NCI-H510A (cell line): ENCODE measurements around the gene HRH1.
A peak's percentile ranks its signal among the peaks of the same experiment; 100 is the strongest.

Source experiments
- DNase-seq: peaks from one replicate; lab custom pipeline; 2025; lab: John Stamatoyannopoulos, UW

Gene HRH1

GRCh38 chr3:11283139-11283475 is 128.8 kb downstream of the HRH1 start:
- DNase-seq, result no peak

DNA sequence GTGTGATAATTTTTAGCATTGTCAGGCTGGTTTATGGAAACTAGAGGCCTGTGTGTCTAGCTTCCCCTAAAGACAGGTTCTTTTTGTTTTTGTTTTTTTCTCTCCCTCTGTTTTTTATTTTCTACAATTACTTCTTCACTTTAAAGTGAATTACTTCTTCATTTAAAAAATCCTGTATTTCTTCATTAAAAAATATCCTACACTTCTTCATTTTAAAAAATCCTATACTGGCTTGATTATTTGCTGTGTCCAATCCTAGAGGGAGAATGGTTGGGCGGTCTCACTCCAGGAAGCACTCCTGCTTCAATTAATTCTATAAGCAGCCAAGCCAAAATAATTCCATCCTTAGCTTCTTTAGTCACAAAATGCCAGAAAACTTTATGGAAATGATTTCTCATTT is 129.7 kb downstream of the HRH1 start:
- DNase-seq, result no peak

GRCh38 chr3:11285471-11285870 is 131.2 kb downstream of the HRH1 start:
- no peak for DNase-seq

GRCh38 chr3:11287404-11287803 is 133.1 kb downstream of the HRH1 start:
- no peak for DNase-seq

GRCh38 chr3:11288021-11288491 is 133.8 kb downstream of the HRH1 start:
- DNase-seq, result no peak

GRCh38 chr3:11288786-11289637 is 134.7 kb downstream of the HRH1 start:
- no peak for DNase-seq

DNA sequence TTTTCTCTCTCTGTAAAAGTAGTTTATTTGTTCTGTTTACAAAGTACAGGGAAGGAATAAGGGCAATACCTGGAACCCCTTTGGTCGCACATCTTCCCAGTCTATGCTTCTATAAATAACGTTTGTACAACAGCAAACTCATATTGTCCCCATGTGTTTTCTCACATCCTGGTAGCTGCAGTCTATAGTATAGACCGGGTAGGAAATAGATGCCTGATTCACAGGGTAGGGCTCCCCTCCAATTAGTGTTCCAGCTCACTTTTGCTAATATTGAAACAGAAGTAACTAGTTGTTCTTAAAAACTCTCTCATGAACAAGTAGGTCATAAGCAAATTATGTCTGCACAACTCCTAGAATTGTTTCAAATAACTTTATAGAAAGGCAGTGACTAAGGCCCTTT is 135.6 kb downstream of the HRH1 start:
- DNase-seq, result no peak

- DNase-seq, result no peak
Observed at GRCh38 chr3:11290743-11291680, 136.7 kb downstream of the HRH1 start.

- peak; percentile 29 for DNase-seq
Observed at GRCh38 chr3:11291808-11292207, 137.5 kb downstream of the HRH1 start.

GRCh38 chr3:11297126-11297525 is 142.8 kb downstream of the HRH1 start:
- DNase-seq, result no peak

DNA sequence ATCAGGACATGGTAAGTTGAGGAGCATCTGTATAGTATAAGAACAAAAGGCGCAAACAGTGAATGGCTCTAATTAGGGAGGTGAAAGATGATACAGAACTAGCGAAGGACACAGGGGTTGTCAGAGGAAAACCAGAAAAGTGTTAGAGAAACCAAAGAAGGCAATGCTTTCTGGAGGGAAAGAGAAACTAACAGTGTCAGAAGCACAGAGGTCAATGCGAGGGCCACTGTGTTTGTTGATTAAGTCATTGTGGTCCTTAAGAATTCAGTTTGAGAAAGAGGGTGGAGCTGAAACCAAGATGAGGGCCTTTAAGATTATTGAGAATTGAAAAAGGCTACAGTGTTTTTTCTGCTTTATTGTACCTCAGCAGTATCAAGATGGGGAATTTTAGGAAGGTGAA is 146.7 kb downstream of the HRH1 start:
- no peak for DNase-seq

- DNase-seq, result no peak
Observed at GRCh38 chr3:11302444-11302843, 148.2 kb downstream of the HRH1 start.

- no peak for DNase-seq
Observed at GRCh38 chr3:11304175-11304574, 149.9 kb downstream of the HRH1 start.

DNA sequence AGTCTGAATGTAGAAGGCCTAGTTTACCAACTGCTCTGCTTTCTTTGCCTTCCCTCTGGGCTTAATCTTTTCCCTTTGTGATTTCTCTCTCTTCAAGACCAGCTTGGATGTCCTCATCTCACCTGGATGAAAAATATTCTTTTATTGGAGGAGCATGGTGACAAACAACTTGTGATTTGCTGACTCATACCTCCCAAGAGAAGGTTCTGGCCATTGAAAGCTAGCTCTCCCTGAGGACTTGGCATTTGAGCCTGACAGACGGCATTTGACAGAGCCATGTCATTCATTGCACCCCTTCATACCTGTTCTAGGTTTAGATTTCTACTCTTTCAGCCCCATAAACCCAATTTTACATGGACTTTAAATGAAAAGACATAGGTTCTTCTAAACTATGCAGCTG is 151.2 kb downstream of the HRH1 start:
- DNase-seq, result no peak

DNA sequence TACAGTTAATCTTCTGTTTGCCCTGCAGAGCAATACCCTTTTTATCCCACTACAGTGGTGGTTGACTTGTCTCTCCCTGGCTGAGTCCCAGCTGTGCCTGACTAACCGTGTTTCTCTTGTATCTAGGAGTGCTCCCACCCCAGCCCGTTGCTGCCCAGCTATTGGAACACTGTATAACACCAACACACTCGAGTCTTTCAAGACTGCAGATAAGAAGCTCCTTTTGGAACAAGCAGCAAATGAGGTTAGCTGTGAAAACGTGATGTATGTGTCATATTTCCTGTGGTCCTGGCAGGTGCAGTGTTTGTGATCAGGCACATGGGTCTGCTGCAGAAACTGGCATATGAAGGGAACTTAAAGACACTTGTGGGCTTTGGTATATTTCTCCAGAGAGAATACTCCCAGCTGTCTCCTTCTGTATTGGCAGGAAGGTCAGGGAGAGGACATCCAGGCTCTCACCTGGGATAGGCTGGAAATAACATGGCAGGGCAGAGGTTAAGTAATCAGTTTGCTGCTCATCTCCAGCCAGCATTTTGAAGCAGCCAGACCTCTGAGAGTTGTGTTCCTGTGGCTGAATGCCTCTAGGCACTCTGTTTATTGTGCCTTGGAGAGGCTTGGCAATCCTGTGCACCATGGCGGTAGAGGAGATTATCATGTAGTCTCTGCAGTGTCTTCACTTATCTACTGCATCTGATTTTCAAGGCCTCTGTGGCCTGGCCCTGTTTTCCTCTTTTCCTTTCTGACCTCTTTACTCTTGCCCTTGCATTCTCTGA is 152.7 kb downstream of the HRH1 start:
- DNase-seq, result no peak

DNA sequence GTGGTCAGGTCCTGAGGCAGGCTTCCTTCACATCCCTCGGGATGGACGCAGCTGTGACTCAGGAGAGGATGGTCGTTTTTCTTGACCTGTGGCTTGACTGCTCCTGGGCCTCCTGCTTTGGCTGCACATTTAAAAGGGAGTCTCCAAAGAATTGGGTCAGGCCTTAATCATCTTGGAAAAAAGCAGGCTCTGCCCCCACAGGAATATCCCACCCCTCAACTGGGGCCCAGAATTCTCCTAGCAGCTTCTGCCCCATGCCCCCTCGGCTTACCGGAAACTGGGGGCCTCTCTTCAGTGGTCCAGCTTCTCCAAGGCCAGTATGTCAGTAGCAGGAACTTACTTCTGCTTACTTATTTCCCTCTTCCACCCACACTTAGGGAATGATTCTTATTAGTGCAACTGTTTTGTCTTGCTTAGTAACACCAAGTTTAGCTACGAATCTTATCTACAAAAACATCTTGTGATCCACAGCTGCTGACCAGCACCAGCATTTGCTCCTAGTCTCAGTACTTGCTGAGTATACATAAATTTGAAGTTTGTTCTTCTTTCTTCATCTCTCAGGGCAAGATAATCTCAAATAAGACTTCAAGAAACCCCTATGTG is 153.6 kb downstream of the HRH1 start:
- no peak for DNase-seq

DNA sequence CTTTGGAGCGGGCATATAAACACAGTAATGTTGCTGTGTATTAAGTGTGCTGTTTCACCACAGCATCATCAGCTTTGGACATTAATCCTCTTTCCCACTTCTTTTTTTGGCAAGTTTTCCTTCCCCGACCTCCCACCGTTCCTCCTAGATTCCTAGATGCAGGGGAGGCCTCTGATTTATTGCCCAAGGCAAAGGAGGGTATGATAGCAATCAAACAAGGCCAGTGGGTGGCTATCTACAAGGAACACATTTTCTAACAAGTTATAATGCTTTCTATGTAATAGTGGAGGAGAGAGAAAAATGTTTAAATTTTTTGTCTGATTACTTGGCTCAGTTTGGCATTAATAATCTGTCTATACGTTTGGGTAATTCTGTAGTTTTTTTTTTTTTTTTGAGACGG is 156.0 kb downstream of the HRH1 start:
- no peak for DNase-seq

DNA sequence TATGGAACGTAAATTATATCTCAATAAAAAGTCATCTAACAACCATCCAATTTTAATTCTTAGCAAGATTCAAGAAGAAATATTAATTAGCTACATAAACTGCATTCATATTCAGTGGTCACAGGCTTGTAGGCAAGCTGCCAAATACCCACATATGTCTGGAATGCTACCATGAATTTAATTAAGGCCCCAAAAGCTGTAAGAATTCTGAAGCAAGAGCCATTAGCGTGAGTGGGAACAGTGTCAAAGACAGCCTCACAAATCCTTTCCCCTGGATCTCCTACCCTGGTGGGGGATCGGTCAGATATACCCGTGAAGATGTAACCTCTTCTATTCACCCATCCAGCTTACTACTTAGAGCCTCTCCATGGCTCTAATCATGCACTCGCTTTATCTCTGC is 157.9 kb downstream of the HRH1 start:
- DNase-seq, result no peak
